OCI-LY1 (cell line): ENCODE results near the gene PGAP6.

Experiments
- CTCF ChIP-seq: fragments of 200-600 bp; sonication (generic), shearing (Covaris generic); IDR thresholded peaks from 2 replicates; pipeline ENCODE4 v1.5.1; 2017; ENCODE audit warnings: mild to moderate bottlenecking, antibody characterized with exemption, low read length, moderate library complexity, mixed read lengths
- EZH2 ChIP-seq: fragments of 200-600 bp; sonication (generic), shearing (Covaris generic); IDR thresholded peaks from 2 replicates; pipeline ENCODE4 v1.8.0; 2017; ENCODE audit warnings: borderline replicate concordance, mixed run types, mild to moderate bottlenecking, antibody characterized with exemption, low read length, moderate library complexity, mixed read lengths

- no peak for TF ChIP-seq CTCF
- TF ChIP-seq EZH2: no peak
Measured at GRCh38 chr16:368388-369158, 13.2 kb downstream of the PGAP6 start.
